Thymus (tissue), 11 donors: Measurements from ENCODE around the gene RELCH. TPM values are rescaled to one million over a fixed set of nuclear protein-coding genes. Genes with fewer than 3 reads are reported as not detected.
A peak's percentile ranks its signal among the peaks of the same experiment; 100 is the strongest.

ENCODE experiments used
- DNase-seq, 9 donors: peaks; one replicate each; pipeline ENCODE4 v3.0.0-alpha.2; 2013; ENCODE audit warnings: low spot score in 9 of 9, low read depth in 6 of 9, missing footprints in 1 of 9
- H3K27ac ChIP-seq, 2 donors: one replicate each; pipeline ENCODE4 v1.5.1; 2013; ENCODE audit warnings: control low read depth in 1 of 2, low read depth in 1 of 2, low read length in 1 of 2, mild to moderate bottlenecking in 1 of 2, moderate library complexity in 1 of 2
- H3K27me3 ChIP-seq, 2 donors: one replicate each; pipeline ENCODE4 v1.5.1; 2013; ENCODE audit warnings: low read length in 1 of 2; ENCODE audit not compliant: control insufficient read depth in 2 of 2, insufficient read depth in 1 of 2
- H3K36me3 ChIP-seq, 2 donors: one replicate each; pipeline ENCODE4 v1.5.1; 2013; ENCODE audit warnings: low read length in 1 of 2, mild to moderate bottlenecking in 1 of 2, moderate library complexity in 1 of 2; ENCODE audit not compliant: control insufficient read depth in 2 of 2, insufficient read depth in 2 of 2
- H3K4me1 ChIP-seq, 2 donors: one replicate each; pipeline ENCODE4 v1.5.1; 2013; ENCODE audit warnings: low read length in 2 of 2; ENCODE audit not compliant: control insufficient read depth in 2 of 2, insufficient read depth in 2 of 2
- H3K4me3 ChIP-seq, 2 donors: one replicate each; pipeline ENCODE4 v1.5.1; 2013; ENCODE audit warnings: low read length in 2 of 2, control low read depth in 1 of 2, mild to moderate bottlenecking in 1 of 2
- H3K9me3 ChIP-seq, 2 donors: one replicate each; pipeline ENCODE4 v1.5.1; 2013; ENCODE audit warnings: low read length in 1 of 2, mild to moderate bottlenecking in 1 of 2; ENCODE audit not compliant: control insufficient read depth in 2 of 2, insufficient read depth in 1 of 2
- WGBS: extraction: QIAGEN DNeasy Blood & Tissue Kit; methylation state at CpG from one replicate; pipeline ENCODE4 v1.1.7; 2013; 5-methylcytosine and 5-hydroxymethylcytosine counted together
- polyA plus RNA-seq: library from polyadenylated mRNA; stranded (reverse); fragments of 200-250 nt; gene quantifications from one replicate; pipeline ENCODE4 v1.2.3, GENCODE V29; 2013
- total RNA-seq: library from RNA; stranded (reverse); fragments of 120-200 nt; gene quantifications from one replicate; pipeline ENCODE4 v1.2.4, GENCODE V29; 2013
- donor health status: healthy.

The RELCH gene
- total and polyA plus RNA-seq, 2 donors, result 20.6 to 29.3 TPM

DNA sequence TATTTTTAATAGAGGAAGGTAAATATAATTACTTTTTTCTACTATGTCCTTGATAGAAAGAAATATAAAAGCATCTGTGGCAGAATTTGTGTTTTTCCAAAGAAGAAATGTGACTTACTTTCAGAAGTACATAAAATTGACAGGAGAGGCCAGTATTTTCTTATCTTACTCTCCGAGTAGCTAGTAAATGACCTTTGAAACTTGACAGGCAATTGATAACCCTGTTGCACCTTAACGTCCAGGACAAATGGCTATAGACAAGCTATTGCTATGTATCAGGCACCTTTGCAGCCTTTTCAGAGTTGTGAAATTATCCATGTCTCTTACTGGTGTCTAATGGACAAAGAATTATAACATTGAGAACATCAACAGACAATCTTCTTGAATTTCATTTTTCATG is 75.0 kb downstream of the RELCH start:
- peaks cover 13 to 49% of the 10 kb centered on the region in 2 donors for H3K36me3 ChIP-seq
- H3K4me3 ChIP-seq, result no peak overlapping the region
- DNase-seq, result no peak
- no peaks in the 10 kb centered on the region for H3K27me3 ChIP-seq
- H3K27ac ChIP-seq, result no peak overlapping the region
- H3K4me1 ChIP-seq, result peaks cover 0 to 2% of the 10 kb centered on the region in 2 donors
- 94% methylated on average over 2 of the region's 2 CpGs for WGBS
- H3K9me3 ChIP-seq, result no peaks in the 10 kb centered on the region

DNA sequence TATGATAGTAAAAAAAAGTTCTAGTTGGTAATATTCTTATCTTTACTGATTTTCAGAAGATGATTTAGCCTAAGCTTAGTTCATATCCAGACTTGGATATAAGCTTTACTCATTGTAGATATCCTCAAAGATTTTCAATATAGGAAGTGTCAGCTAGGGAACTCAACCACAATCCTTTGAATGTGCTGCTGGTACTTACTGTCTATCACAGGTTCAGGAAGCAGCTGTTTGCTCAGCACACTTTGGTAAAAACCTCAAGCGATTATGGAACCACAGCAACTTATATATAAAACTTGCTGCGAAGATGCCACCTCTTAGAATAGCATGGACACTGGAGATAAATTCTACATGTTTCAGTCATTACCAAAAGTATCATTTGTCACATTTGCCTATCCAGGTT is 77.9 kb downstream of the RELCH start:
- Histone ChIP-seq H3K9me3 (no peaks in the 10 kb centered on the region), H3K4me1 (peaks cover 0 to 2% of the 10 kb centered on the region in 2 donors), H3K4me3 (no peak overlapping the region), H3K27ac (no peak overlapping the region), H3K36me3 (peaks cover 9 to 38% of the 10 kb centered on the region in 2 donors), H3K27me3 (no peaks in the 10 kb centered on the region)
- WGBS, result 5% methylated on average over 2 of the region's 2 CpGs
- peak in 4 of 9 donors; percentile 8 to 59 (median 26) for DNase-seq

DNA sequence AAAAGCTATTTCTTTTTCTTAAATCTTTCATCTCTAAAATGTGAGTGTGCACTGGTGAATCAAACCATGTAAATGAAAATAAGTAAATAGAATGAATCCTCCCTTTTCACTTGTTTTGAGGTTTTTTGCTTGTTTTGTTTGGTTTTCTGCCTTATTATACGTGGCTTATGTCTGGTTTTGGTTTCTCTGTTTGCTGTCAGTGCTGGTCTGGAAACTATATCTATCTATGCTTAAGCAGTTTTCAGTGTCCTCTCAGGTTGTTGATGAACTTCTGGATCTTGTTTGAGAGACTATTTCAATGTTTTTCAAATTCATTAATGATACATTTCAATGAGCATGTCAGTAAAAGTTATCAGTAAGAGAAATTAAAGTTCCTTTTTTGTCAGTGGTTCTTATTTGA is 90.0 kb downstream of the RELCH start:
- DNase-seq, result no peak
- Histone ChIP-seq H3K27me3 (no peaks in the 10 kb centered on the region), H3K4me1 (no peaks in the 10 kb centered on the region), H3K36me3 (peaks cover 13 to 17% of the 10 kb centered on the region in 2 donors), H3K4me3 (no peak overlapping the region), H3K27ac (no peak overlapping the region), H3K9me3 (no peaks in the 10 kb centered on the region)
- WGBS, result 84% methylated on average over 1 of the region's 1 CpG

DNA sequence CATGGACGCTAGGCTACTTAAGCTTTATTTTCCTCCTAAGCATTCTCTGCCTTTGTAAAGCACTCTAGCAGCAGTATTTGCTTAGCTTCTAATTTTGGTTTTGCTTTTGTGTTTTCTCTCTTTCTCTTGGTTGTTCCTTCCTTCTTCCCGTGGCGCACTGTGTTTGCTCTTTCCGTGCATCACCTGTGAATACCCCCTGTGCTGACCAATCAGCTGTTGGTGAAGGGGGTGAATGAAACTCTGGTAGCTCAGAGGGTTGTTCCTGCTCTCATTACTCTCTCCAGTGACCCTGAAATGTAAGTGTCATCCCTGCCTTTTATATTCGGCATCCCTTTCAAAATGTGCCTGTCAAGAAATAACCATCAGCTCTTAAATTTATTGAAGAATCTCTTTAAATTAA is 92.5 kb downstream of the RELCH start:
- Histone ChIP-seq H3K36me3 (peaks cover 16 to 17% of the 10 kb centered on the region in 2 donors), H3K9me3 (no peaks in the 10 kb centered on the region), H3K4me1 (no peaks in the 10 kb centered on the region), H3K27ac (no peak overlapping the region), H3K27me3 (no peaks in the 10 kb centered on the region), H3K4me3 (no peak overlapping the region)
- WGBS, result 66% methylated on average over 5 of the region's 5 CpGs
- no peak for DNase-seq

DNA sequence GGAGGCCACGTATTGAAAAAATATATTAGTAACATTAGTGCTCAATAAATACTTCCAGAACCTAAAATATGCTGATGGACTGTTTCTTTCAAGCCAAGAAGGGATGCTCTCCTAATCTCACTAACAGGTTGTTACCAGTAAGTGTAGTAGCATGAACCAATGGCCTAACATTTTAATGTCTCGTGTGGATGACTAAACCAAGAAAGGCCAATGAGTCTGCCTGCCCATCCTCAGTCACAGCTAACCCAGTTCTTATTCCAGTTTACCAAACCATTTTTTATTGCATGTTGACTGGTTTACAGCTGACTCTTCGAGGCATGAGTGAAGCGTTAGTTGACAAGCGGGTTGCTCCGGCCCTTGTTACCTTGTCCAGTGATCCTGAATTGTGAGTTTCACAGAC is 93.0 kb downstream of the RELCH start:
- DNase-seq, result no peak
- peaks cover 15% of the 10 kb centered on the region in 2 donors for H3K36me3 ChIP-seq
- H3K27me3 ChIP-seq, result no peaks in the 10 kb centered on the region
- H3K27ac ChIP-seq, result no peak overlapping the region
- H3K9me3 ChIP-seq, result no peaks in the 10 kb centered on the region
- WGBS, result 91% methylated on average over 6 of the region's 6 CpGs
- H3K4me1 ChIP-seq, result no peaks in the 10 kb centered on the region
- no peak overlapping the region for H3K4me3 ChIP-seq

DNA sequence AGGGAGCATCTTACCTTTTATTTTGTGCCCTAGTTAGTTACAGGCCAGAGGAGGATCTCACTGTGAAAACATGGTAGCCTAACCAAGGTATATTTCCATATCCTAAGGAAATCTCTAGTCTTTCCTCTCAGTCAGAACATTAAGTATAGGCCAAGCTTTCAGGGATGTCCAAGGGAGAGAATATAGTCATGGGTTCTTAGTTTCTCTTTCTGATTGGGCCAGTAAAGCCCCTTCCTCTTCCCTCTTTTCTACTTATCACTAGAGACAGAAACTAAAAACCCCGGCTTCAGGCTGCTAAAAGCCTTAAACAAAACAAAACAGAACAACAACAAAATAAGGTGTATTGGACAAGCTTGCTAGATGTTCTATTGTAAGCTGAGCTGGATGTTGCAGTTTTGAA is 93.7 kb downstream of the RELCH start:
- peaks cover 16 to 19% of the 10 kb centered on the region in 2 donors for H3K36me3 ChIP-seq
- no peak for DNase-seq
- H3K27ac ChIP-seq, result no peak overlapping the region
- 90% methylated on average over 1 of the region's 1 CpG for WGBS
- no peaks in the 10 kb centered on the region for H3K9me3 ChIP-seq
- H3K4me3 ChIP-seq, result no peak overlapping the region
- no peaks in the 10 kb centered on the region for H3K27me3 ChIP-seq
- H3K4me1 ChIP-seq, result no peaks in the 10 kb centered on the region

DNA sequence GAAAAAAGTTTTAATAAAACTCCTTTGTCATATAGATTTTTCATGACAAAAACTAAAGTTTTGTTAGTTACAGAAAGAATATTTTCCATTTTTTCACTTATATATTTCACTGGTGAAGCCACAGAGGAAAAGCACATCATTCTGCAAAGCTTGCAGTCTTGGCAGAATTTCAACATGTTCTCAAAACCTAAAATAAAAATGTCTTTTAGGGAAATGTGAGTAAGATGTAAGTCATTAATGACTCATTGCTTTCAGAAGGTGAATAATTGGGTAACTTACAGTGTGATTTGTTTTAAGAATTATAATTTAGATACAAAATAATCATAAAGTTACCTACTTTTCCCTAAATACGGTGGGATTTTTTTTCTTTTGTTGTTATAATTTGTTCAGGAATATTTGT is 94.6 kb downstream of the RELCH start:
- H3K9me3 ChIP-seq, result no peaks in the 10 kb centered on the region
- no peak overlapping the region for H3K27ac ChIP-seq
- DNase-seq, result no peak
- no peak overlapping the region for H3K4me3 ChIP-seq
- H3K4me1 ChIP-seq, result no peaks in the 10 kb centered on the region
- peaks cover 16 to 21% of the 10 kb centered on the region in 2 donors for H3K36me3 ChIP-seq
- WGBS, result 94% methylated on average over 1 of the region's 1 CpG
- H3K27me3 ChIP-seq, result no peaks in the 10 kb centered on the region

DNA sequence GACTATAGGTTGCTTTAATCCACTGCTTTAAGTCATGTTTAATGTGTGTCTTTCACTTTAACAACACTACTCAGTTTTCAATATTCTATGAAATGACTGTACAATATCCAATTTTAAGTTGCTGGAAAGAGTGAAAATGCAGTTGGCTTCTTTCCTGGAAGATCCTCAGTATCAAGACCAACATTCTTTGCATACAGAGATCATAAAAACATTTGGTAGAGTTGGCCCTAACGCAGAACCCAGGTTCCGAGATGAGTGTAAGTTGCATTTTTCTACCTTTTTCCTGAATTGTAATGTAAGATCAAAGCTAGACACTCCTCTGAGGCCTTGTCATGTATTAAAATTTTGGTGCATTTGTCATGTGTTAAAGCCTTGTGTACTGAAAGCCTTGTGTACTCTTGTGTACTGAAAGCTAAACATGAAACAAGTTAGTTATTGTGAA is 95.2 kb downstream of the RELCH start:
- WGBS, result 97% methylated on average over 2 of the region's 2 CpGs
- Histone ChIP-seq H3K4me3 (no peak overlapping the region), H3K27me3 (no peaks in the 10 kb centered on the region), H3K27ac (peak overlapping the region in 1 of 2 donors; percentile 7), H3K9me3 (no peaks in the 10 kb centered on the region), H3K36me3 (peaks cover 16 to 21% of the 10 kb centered on the region in 2 donors), H3K4me1 (no peaks in the 10 kb centered on the region)
- no peak for DNase-seq

DNA sequence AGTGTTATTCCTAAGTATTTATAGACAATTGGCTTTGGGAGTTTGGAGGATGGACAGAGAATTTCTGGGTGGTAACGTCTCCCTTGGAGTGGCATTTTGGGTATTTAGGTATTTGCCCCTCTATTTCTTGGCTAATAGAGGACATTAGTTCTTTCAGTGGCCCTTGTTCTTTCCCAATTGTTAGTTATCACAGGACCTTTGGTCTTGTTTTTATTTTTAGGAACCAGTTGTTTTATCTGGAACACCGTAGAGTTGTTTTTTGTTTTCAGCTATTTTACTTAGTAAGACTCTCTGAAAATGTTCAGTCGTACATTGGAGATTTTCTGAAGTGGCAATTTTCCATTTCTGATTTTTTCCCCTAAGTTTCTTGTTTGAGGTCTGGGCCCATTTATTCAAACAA is 97.6 kb downstream of the RELCH start:
- WGBS, result 99% methylated on average over 3 of the region's 3 CpGs
- no peaks in the 10 kb centered on the region for H3K9me3 ChIP-seq
- H3K27me3 ChIP-seq, result no peaks in the 10 kb centered on the region
- H3K4me3 ChIP-seq, result no peak overlapping the region
- no peaks in the 10 kb centered on the region for H3K4me1 ChIP-seq
- no peak overlapping the region for H3K27ac ChIP-seq
- peaks cover 14 to 20% of the 10 kb centered on the region in 2 donors for H3K36me3 ChIP-seq
- DNase-seq, result no peak

DNA sequence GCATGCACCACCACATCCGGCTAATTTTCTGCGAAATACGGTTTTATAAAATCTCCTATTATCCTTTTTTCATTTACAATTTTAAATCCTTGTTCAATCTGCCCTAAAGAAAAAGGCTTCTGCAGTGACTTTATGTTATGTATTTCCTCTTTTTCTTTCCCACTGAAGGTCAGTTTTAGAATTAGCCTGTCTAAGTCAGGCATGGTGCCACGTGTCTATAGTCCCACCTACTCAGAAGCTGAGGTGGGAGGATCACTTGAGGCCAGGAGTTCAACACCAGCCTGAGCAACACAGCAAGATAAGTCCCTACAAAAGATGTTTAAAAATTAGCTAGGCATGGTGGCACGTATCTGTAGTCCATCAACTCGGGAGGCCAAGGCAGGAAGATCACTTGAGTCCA is 98.2 kb downstream of the RELCH start:
- WGBS, result 97% methylated on average over 6 of the region's 6 CpGs
- no peak for DNase-seq
- H3K4me1 ChIP-seq, result no peaks in the 10 kb centered on the region
- no peak overlapping the region for H3K4me3 ChIP-seq
- H3K27me3 ChIP-seq, result no peaks in the 10 kb centered on the region
- H3K27ac ChIP-seq, result no peak overlapping the region
- peaks cover 9 to 17% of the 10 kb centered on the region in 2 donors for H3K36me3 ChIP-seq
- no peaks in the 10 kb centered on the region for H3K9me3 ChIP-seq
